Hepatocyte (in vitro differentiated cells): ENCODE results near the gene TPCN2.

Experiments
- EZH2 ChIP-seq: fragments of 200-600 bp; sonication (generic); IDR thresholded peaks from 2 replicates; pipeline ENCODE4 v1.6.1; 2016; ENCODE audit warnings: antibody characterized with exemption, mild to moderate bottlenecking, borderline replicate concordance
- EZH2phosphoT487 ChIP-seq: fragments of 200-600 bp; sonication (generic); IDR thresholded peaks from one replicate; pipeline ENCODE4 v1.6.1; 2018; ENCODE audit warnings: antibody characterized with exemption, mild to moderate bottlenecking, low read depth, moderate library complexity; ENCODE audit not compliant: unreplicated experiment, severe bottlenecking
- TF ChIP-seq, protein P1 (sequence below): fragments of 200-600 bp; sonication (generic); IDR thresholded peaks from 2 replicates; pipeline ENCODE4 v1.5.1; 2016; ENCODE audit warnings: antibody characterized with exemption, mild to moderate bottlenecking; ENCODE audit not compliant: poor library complexity

DNA sequence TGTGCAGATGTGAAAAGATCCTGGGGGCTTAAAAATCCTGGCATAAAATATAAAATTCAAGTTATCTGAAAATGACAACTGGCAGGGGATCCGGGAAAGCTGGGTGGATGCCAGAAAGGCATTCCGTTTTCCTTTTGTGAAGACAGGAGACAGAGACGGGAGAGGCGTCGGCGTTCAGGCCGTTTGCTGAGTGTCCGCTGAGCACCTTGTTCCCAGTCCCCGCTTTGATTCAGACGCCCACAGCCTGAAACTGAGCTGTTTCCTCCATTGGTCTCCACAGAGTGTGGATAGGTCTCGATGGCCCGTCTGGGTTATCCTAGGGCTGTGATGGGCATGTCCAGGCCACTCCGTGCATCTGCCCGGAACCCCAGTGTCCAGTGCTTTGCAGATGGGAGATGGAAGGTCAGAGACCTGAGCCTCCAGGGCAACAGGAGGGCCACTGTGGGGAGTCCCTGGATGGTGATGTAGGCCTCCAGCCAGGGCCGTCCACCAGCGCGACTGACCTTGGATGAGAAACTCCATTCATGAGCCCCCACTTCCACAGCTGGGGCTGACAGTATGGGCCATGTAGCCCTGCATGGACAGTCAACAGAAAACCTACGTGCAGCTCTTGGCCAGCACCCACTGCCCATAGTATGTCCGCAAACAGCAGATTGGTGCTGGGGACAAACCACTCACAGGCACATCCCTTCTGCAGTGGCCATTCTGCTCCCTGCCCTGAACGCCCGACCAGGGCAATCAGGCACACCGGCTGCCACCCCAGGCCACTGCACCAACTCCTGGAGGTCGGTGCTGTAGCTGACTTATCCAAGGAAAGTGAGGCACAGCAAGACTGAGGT lies 47.3 kb upstream of the TPCN2 start:
- TF ChIP-seq, protein P1, sequence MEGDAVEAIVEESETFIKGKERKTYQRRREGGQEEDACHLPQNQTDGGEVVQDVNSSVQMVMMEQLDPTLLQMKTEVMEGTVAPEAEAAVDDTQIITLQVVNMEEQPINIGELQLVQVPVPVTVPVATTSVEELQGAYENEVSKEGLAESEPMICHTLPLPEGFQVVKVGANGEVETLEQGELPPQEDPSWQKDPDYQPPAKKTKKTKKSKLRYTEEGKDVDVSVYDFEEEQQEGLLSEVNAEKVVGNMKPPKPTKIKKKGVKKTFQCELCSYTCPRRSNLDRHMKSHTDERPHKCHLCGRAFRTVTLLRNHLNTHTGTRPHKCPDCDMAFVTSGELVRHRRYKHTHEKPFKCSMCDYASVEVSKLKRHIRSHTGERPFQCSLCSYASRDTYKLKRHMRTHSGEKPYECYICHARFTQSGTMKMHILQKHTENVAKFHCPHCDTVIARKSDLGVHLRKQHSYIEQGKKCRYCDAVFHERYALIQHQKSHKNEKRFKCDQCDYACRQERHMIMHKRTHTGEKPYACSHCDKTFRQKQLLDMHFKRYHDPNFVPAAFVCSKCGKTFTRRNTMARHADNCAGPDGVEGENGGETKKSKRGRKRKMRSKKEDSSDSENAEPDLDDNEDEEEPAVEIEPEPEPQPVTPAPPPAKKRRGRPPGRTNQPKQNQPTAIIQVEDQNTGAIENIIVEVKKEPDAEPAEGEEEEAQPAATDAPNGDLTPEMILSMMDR, result no peak
- TF ChIP-seq EZH2 (no peak), EZH2phosphoT487 (no peak)
